GM12878 (cell line): ENCODE results near the gene GRIK4. TPM values are rescaled to one million over a fixed set of nuclear protein-coding genes. Genes with fewer than 3 reads are reported as not detected.

Experiments
- ATAC-seq: fragments of 200-7000 bp; cut with Tn5 transposase; 3 replicates; pipeline ENCODE4 v1.9.1; 2020; ENCODE audit warnings: mild to moderate bottlenecking, moderate library complexity
- BruUV-seq: library from RNA; stranded (reverse); fragments of 400-500 nt; replicated peaks from 2 replicates; lab custom pipeline; 2021; lab: Mats Ljungman, UMichigan
- CTCF ChIA-PET: fragments of 300-600 bp; sonication (Branson Sonifier 250); formaldehyde crosslinking; extraction: SDS; loops from one replicate; lab custom pipeline; 2021; ENCODE audit warnings: inconsistent platforms; lab: Yijun Ruan, JAX
- POLR2A ChIA-PET: fragments of 350-600 bp; formaldehyde crosslinking; extraction: SDS; loops from one replicate; lab custom pipeline; 2021; ENCODE audit warnings: inconsistent platforms; lab: Charles Lee
- RAD21 ChIA-PET: fragments of 300-600 bp; sonication (Branson Sonifier 250); formaldehyde crosslinking; loops from one replicate; lab custom pipeline; 2023; ENCODE audit warnings: antibody characterized with exemption; ENCODE audit not compliant: unreplicated experiment; lab: Charles Lee
- SMC1A ChIA-PET: fragments of 300-600 bp; sonication (Branson Sonifier 250); formaldehyde crosslinking; loops from one replicate; lab custom pipeline; 2023; ENCODE audit not compliant: unreplicated experiment, uncharacterized antibody; lab: Charles Lee
- DNase-seq: peaks from one replicate; pipeline ENCODE4 v3.0.0-alpha.2; 2011; ENCODE audit warnings: low read depth, low spot score
- FAIRE-seq: peaks from 3 replicates; lab custom pipeline; 2011; peaks lifted over from hg19 to GRCh38; lab: Jason Lieb, UNC
- H2AFZ ChIP-seq: 2 replicates; pipeline ENCODE4 v1.6.0; 2011; ENCODE audit warnings: low read depth, low read length, control low read depth; ENCODE audit not compliant: control insufficient read depth
- H3K27ac ChIP-seq: 2 replicates; pipeline ENCODE4 v1.5.1; 2011; ENCODE audit warnings: control low read depth; ENCODE audit not compliant: control insufficient read depth, insufficient read depth
- H3K27me3 ChIP-seq, 2 experiments: replicated peaks in 1 of 2; 2 replicates each; pipeline versions ENCODE4 v1.6.0 to v1.6.1; 2011; ENCODE audit warnings: low read length in 1 of 2; ENCODE audit not compliant: control insufficient read depth in 2 of 2, insufficient read depth in 2 of 2
- H3K36me3 ChIP-seq, 2 experiments: 2 replicates each; pipeline ENCODE4 v1.5.1; 2011; ENCODE audit warnings: low read length in 1 of 2; ENCODE audit not compliant: control insufficient read depth in 2 of 2, insufficient read depth in 2 of 2
- H3K4me1 ChIP-seq: 2 replicates; pipeline ENCODE4 v1.6.1; 2011; ENCODE audit warnings: mild to moderate bottlenecking, low read length, moderate library complexity, mixed read lengths; ENCODE audit not compliant: control insufficient read depth, insufficient read depth
- H3K4me2 ChIP-seq: 2 replicates; pipeline ENCODE4 v1.6.0; 2011; ENCODE audit warnings: control low read depth; ENCODE audit not compliant: control insufficient read depth, insufficient read depth
- H3K4me3 ChIP-seq: fragments of 200-600 bp; sonication (generic); 2 replicates; pipeline ENCODE4 v1.5.1; 2016
- H3K79me2 ChIP-seq: 2 replicates; pipeline ENCODE4 v1.6.0; 2011; ENCODE audit warnings: low read length; ENCODE audit not compliant: control insufficient read depth, insufficient read depth
- H3K9ac ChIP-seq: 2 replicates; pipeline ENCODE4 v1.8.0; 2011; ENCODE audit warnings: low read length, control low read depth, mixed read lengths; ENCODE audit not compliant: control insufficient read depth, insufficient read depth
- H3K9me3 ChIP-seq: replicated peaks from 3 replicates; pipeline ENCODE4 v1.5.1; 2011; ENCODE audit warnings: mild to moderate bottlenecking, low read length; ENCODE audit not compliant: control insufficient read depth, insufficient read depth
- H4K20me1 ChIP-seq: 2 replicates; pipeline ENCODE4 v1.6.0; 2011; ENCODE audit not compliant: control insufficient read depth, insufficient read depth
- ATF3 ChIP-seq: IDR thresholded peaks from 2 replicates; pipeline ENCODE4 v1.6.1; 2011; ENCODE audit warnings: low read depth, mild to moderate bottlenecking, low read length, moderate library complexity, borderline replicate concordance; ENCODE audit errors: extremely low read depth
- BCL11A ChIP-seq: IDR thresholded peaks from 2 replicates; pipeline ENCODE4 v1.6.1; 2011; ENCODE audit warnings: low read depth, low read length
- CBX3 ChIP-seq: fragments of 200-600 bp; sonication (generic); IDR thresholded peaks from 2 replicates; pipeline ENCODE4 v1.6.1; 2016; ENCODE audit warnings: low read depth, borderline replicate concordance
- CHD1 ChIP-seq: IDR thresholded peaks from 2 replicates; pipeline ENCODE4 v1.6.1; 2012; ENCODE audit warnings: low read depth, low read length, improper control_type of control experiment
- E2F8 ChIP-seq: fragments of 450-650 bp; IDR thresholded peaks from 2 replicates; pipeline ENCODE4 v1.6.1; 2018; ENCODE audit warnings: mild to moderate bottlenecking, low read depth, moderate library complexity; ENCODE audit not compliant: partially characterized antibody
- FOS ChIP-seq: IDR thresholded peaks from 3 replicates; pipeline ENCODE4 v1.6.1; 2011; ENCODE audit warnings: borderline replicate concordance; ENCODE audit not compliant: insufficient read length; ENCODE audit errors: extremely low read depth
- HDAC6 ChIP-seq: fragments of 200-600 bp; sonication (generic); IDR thresholded peaks from one replicate; pipeline ENCODE4 v1.8.0; 2017; ENCODE audit warnings: antibody characterized with exemption; ENCODE audit not compliant: unreplicated experiment
- HDGF ChIP-seq: fragments of 450-650 bp; IDR thresholded peaks from 2 replicates; pipeline ENCODE4 v1.6.1; 2016; ENCODE audit warnings: antibody characterized with exemption
- IKZF2 ChIP-seq, 2 experiments: fragments of 450-650 bp; IDR thresholded peaks; 2 replicates each; pipeline ENCODE4 v1.6.1; 2017; ENCODE audit warnings: mild to moderate bottlenecking in 2 of 2, moderate library complexity in 2 of 2
- JUNB ChIP-seq: IDR thresholded peaks from 2 replicates; pipeline ENCODE4 v1.6.1; 2016; ENCODE audit warnings: antibody characterized with exemption, mild to moderate bottlenecking
- KAT2A ChIP-seq: conservative IDR thresholded peaks from 2 replicates; pipeline ENCODE4 v1.6.1; 2011; ENCODE audit warnings: low read depth, low read length; ENCODE audit not compliant: control insufficient read depth
- MEF2B ChIP-seq: fragments of 450-650 bp; IDR thresholded peaks from 2 replicates; pipeline ENCODE4 v1.6.1; 2018; ENCODE audit warnings: mild to moderate bottlenecking, moderate library complexity; ENCODE audit not compliant: partially characterized antibody, poor library complexity, severe bottlenecking
- MXI1 ChIP-seq: fragments of 150-350 bp; IDR thresholded peaks from 2 replicates; pipeline ENCODE4 v1.6.1; 2011; ENCODE audit warnings: low read depth, mild to moderate bottlenecking, inconsistent platforms, low read length, improper control_type of control experiment
- MYB ChIP-seq: fragments of 150-350 bp; IDR thresholded peaks from 2 replicates; pipeline ENCODE4 v1.6.1; 2014; ENCODE audit warnings: mild to moderate bottlenecking, low read depth, low read length, borderline replicate concordance
- STAT1 ChIP-seq: fragments of 450-650 bp; conservative IDR thresholded peaks from 2 replicates; pipeline ENCODE4 v1.6.1; 2014; ENCODE audit warnings: antibody characterized with exemption, mild to moderate bottlenecking
- ZNF622 ChIP-seq: fragments of 450-650 bp; IDR thresholded peaks from 2 replicates; pipeline ENCODE4 v1.6.1; 2017; ENCODE audit warnings: mild to moderate bottlenecking, inconsistent platforms
- ZSCAN29 ChIP-seq: fragments of 450-650 bp; IDR thresholded peaks from 2 replicates; pipeline ENCODE4 v1.6.1; 2017; ENCODE audit warnings: mild to moderate bottlenecking, moderate library complexity
- WGBS: methylation state at CpG from one replicate; pipeline ENCODE4 v1.1.6; 2016; ENCODE audit warnings: low lambda C conversion rate; ENCODE audit not compliant: insufficient replicate concordance, insufficient coverage; ENCODE audit errors: missing lambda C conversion rate; 5-methylcytosine and 5-hydroxymethylcytosine counted together
- in situ Hi-C: fragments of 300-500 bp; cut with MboI; formaldehyde crosslinking; loops from 9 replicates; pipeline ENCODE4 v1.14.3; 2018; ENCODE audit warnings: mixed read lengths
- intact Hi-C: fragments of 100-400 bp; cut with micrococcal nuclease; formaldehyde crosslinking; loops from one replicate; pipeline ENCODE4 v1.14.2; 2022; ENCODE audit not compliant: unreplicated experiment
- polyA plus RNA-seq, 11 experiments: library from polyadenylated mRNA; depleted of rRNA in 4 of 11; unstranded in 6 of 11; stranded (reverse) in 5 of 11; fragments of >200 nt; fragmentation: Nextera tagmentation in 4 of 11; fragmentation: Illumina TruSeq in 1 of 11; extraction: Ambion mirVana in 4 of 11; extraction: Trizol in 1 of 11; gene quantifications; 1 replicate in 1 of 11; 2 replicates in 10 of 11; pipeline versions ENCODE4 v1.2.1 to v1.2.3, GENCODE V29; 2011 to 2016; ENCODE audit warnings: inconsistent platforms in 2 of 11, missing spikeins in 2 of 11, low read depth in 1 of 11
- total RNA-seq, 4 experiments: library from RNA; depleted of rRNA in 3 of 4; stranded (reverse); fragments of >200 nt in 3 of 4; fragmentation: Illumina TruSeq in 1 of 4; extraction: Trizol in 1 of 4; gene quantifications; 2 replicates each; pipeline versions ENCODE4 v1.2.1 to v1.2.3, GENCODE V29; 2013 to 2021

GRIK4 gene
- total and polyA plus RNA-seq, 10 of the 15 experiments (the other 5 are each of a cell fraction or from before 2014, with no cell fraction given) = 0.33 to 3.6 (median 0.72) TPM

- ChIA-PET RAD21 (no interaction called here), CTCF (interaction anchor here (0.6 kb wide), 1 partner anchor 159 kb away, joined by 3 read pairs; no protein-coding TSS in a partner anchor), POLR2A (no interaction called here), SMC1A (interaction anchor here (1.6 kb wide), 1 partner anchor 16 kb away, joined by 3 read pairs; no protein-coding TSS in a partner anchor)
- Histone ChIP-seq H4K20me1 (no peaks in the 10 kb centered on the region), H3K79me2 (no peaks in the 10 kb centered on the region), H3K27me3 (no peaks in the 10 kb centered on the region; a peak in 1 of 4 replicates), H3K4me3 (no peak overlapping the region), H2AFZ (no peak overlapping the region), H3K27ac (no peak overlapping the region), H3K36me3 (no peaks in the 10 kb centered on the region), H3K4me2 (no peak overlapping the region), H3K9ac (no peak overlapping the region), H3K9me3 (no peaks in the 10 kb centered on the region), H3K4me1 (no peaks in the 10 kb centered on the region)
- TF ChIP-seq STAT1 (no peak), ZNF622 (no peak), CBX3 (no peak), E2F8 (no peak), MYB (no peak), MXI1 (no peak), ATF3 (no peak), HDAC6 (no peak), BCL11A (no peak), MEF2B (no peak), IKZF2 (IDR thresholded peaks at IDR 0.05) (no peak), KAT2A (no peak), HDGF (no peak), JUNB (no peak), FOS (no peak), ZSCAN29 (no peak), CHD1 (no peak)
- FAIRE-seq = no peak
- ATAC-seq = no peak
- 15% methylated on average over 3 of the region's 3 CpGs for WGBS
- no peak for DNase-seq
- in situ Hi-C loops = no loop called here
- intact Hi-C loops = no loop called here
- no TSS peak for BruUV-seq
Measured at GRCh38 chr11:120858740-120859139, 347.2 kb downstream of the GRIK4 start.
